ENCODE data around the gene PRKCQ. TPM values are rescaled to one million over a fixed set of nuclear protein-coding genes. Genes with fewer than 3 reads are reported as not detected.

The PRKCQ gene
- total RNA-seq, 1 experiment from 2014 or later: 12.1 TPM

DNA sequence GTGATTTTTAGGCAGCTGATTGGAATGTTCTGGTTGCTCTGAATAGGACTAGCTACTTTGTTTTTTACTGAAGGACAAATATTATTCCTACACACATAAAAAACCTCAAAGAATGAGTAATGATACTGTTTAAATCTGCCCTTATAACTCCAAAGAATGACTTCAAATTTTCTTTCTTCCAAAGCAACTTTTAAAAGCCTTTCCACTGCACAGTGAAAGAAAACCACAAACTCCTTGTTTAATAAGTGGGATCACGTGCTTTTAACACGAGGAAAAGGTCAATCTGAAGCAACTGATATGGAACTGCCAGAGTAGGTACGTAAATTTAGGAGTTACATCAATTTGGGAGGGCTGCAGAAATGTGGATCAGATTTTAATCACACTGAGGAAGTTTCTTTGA is 8.0 kb upstream of the PRKCQ start:
- Histone ChIP-seq H3K18ac (ENCODE audit: insufficient read length, low read depth, low read length) (no peak overlapping the region), H2BK12ac (ENCODE audit: insufficient read length, low read depth, low read length) (no peak overlapping the region), H3K23ac (ENCODE audit: insufficient read length, low read depth, low read length) (no peak overlapping the region), H3K79me2 (ENCODE audit: insufficient read depth, low read length) (no peaks in the 10 kb centered on the region), H2BK20ac (ENCODE audit: low read depth, low read length, poor library complexity, severe bottlenecking) (no peak overlapping the region), H3K27me3 (ENCODE audit: insufficient read depth, low read length) (no peaks in the 10 kb centered on the region), H2BK120ac (ENCODE audit: low read depth, low read length, poor library complexity, severe bottlenecking) (no peak overlapping the region), H3K4ac (ENCODE audit: low read depth, low read length) (no peak overlapping the region), H4K91ac (ENCODE audit: insufficient read length, low read depth, low read length) (no peak overlapping the region), H2AK5ac (ENCODE audit: insufficient read length, low read length) (no peak overlapping the region), H4K20me1 (ENCODE audit: control insufficient read depth, insufficient read depth, insufficient read length) (no peaks in the 10 kb centered on the region), H3K9me3 (ENCODE audit: control insufficient read depth, low read depth, low read length) (no peaks in the 10 kb centered on the region), H4K8ac (replicated peaks; ENCODE audit: insufficient read length, low read depth, low read length) (no peak overlapping the region), H3K79me1 (ENCODE audit: insufficient read depth, low read depth, low read length, poor library complexity, severe bottlenecking) (no peaks in the 10 kb centered on the region), H2BK5ac (ENCODE audit: insufficient read length, low read length) (no peak overlapping the region), H3K14ac (ENCODE audit: insufficient read depth, low read length) (no peak overlapping the region), H4K5ac (ENCODE audit: insufficient read length, low read depth, low read length) (no peak overlapping the region), H3K27ac (ENCODE audit: insufficient read length, low read depth, low read length) (no peak overlapping the region), H3K9ac (ENCODE audit: extremely low read depth, insufficient read length, low read length) (no peak overlapping the region), H3K23me2 (ENCODE audit: insufficient read length, low read depth, low read length, poor library complexity, severe bottlenecking) (no peaks in the 10 kb centered on the region), H3K56ac (ENCODE audit: insufficient read length, low read depth, low read length) (no peak overlapping the region), H2BK15ac (ENCODE audit: low read depth, low read length) (no peak overlapping the region), H3T11ph (ENCODE audit: low read length) (no peak overlapping the region), H3K4me1 (ENCODE audit: insufficient read depth, low read length) (no peaks in the 10 kb centered on the region), H3K4me2 (ENCODE audit: insufficient read depth, insufficient read length, low read length) (no peak overlapping the region), H2AFZ (ENCODE audit: low read length) (no peak overlapping the region)
- no peak overlapping the region for H3K4me3 Mint-ChIP-seq
- no peaks in the 10 kb centered on the region for H3K27me3 Mint-ChIP-seq (ENCODE audit: low read depth)
- DNase-seq: no peak
- no CpG with 5 or more reads among the region's 3 CpGs for WGBS (ENCODE audit: extremely low coverage, insufficient read length, low lambda C conversion rate)
- TF ChIP-seq, protein P1, sequence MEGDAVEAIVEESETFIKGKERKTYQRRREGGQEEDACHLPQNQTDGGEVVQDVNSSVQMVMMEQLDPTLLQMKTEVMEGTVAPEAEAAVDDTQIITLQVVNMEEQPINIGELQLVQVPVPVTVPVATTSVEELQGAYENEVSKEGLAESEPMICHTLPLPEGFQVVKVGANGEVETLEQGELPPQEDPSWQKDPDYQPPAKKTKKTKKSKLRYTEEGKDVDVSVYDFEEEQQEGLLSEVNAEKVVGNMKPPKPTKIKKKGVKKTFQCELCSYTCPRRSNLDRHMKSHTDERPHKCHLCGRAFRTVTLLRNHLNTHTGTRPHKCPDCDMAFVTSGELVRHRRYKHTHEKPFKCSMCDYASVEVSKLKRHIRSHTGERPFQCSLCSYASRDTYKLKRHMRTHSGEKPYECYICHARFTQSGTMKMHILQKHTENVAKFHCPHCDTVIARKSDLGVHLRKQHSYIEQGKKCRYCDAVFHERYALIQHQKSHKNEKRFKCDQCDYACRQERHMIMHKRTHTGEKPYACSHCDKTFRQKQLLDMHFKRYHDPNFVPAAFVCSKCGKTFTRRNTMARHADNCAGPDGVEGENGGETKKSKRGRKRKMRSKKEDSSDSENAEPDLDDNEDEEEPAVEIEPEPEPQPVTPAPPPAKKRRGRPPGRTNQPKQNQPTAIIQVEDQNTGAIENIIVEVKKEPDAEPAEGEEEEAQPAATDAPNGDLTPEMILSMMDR (conservative IDR thresholded peaks at IDR 0.05): no peak
- H3K4me1 Mint-ChIP-seq: peaks cover 0 to 3% of the 10 kb centered on the region in 2 experiments; a peak in 1 of 4 replicates
- no peak overlapping the region for H3K27ac Mint-ChIP-seq
- H3K9me3 Mint-ChIP-seq: no peaks in the 10 kb centered on the region
- H3K36me3 Mint-ChIP-seq (ENCODE audit: insufficient read depth in 1 of 3, low read depth in 3 of 3): peaks cover 7 to 29% (median 22%) of the 10 kb centered on the region in 3 experiments; a peak in 5 of 7 replicates
